A549 (cell line): ENCODE measurements around the gene FAHD2B.

Source experiments
- CTCF ChIP-seq: fragments of >200 bp; sonication (Bioruptor Twin); formaldehyde crosslinking; IDR thresholded peaks from 3 replicates; pipeline ENCODE4 v1.5.1; 2016
- KDM1A ChIP-seq: fragments of 200-600 bp; sonication (generic); IDR thresholded peaks from 2 replicates; pipeline ENCODE4 v1.6.1; 2016; ENCODE audit warnings: low read depth, mild to moderate bottlenecking
- MAX ChIP-seq: IDR thresholded peaks from 2 replicates; pipeline ENCODE4 v1.6.1; 2012
- MYC ChIP-seq: IDR thresholded peaks from 2 replicates; pipeline ENCODE4 v1.6.1; 2012; ENCODE audit warnings: mild to moderate bottlenecking, inconsistent platforms, low read length, improper control_type of control experiment, borderline replicate concordance
- POLR2A ChIP-seq: IDR thresholded peaks from 2 replicates; pipeline ENCODE4 v1.6.1; 2012; ENCODE audit warnings: mild to moderate bottlenecking, low read length
- RAD21 ChIP-seq, 2 experiments: fragments of >200 bp in 1 of 2; sonication (Bioruptor Twin) in 1 of 2; formaldehyde crosslinking in 1 of 2; IDR thresholded peaks in 1 of 2; conservative IDR thresholded peaks in 1 of 2; 2 replicates in 1 of 2; 3 replicates in 1 of 2; pipeline ENCODE4 v1.6.1; 2012 to 2018; ENCODE audit warnings: inconsistent platforms in 1 of 2
- REST ChIP-seq: fragments of 200-600 bp; sonication (generic); IDR thresholded peaks from 2 replicates; pipeline ENCODE4 v1.6.1; 2016; ENCODE audit warnings: antibody characterized with exemption, mild to moderate bottlenecking, moderate library complexity
- ZFP36 ChIP-seq: fragments of 450-650 bp; IDR thresholded peaks from 2 replicates; pipeline ENCODE4 v1.6.1; 2014; ENCODE audit warnings: borderline replicate concordance; ENCODE audit not compliant: partially characterized antibody
- TF ChIP-seq, protein P1 (sequence below): fragments of 450-650 bp; IDR thresholded peaks from 2 replicates; pipeline ENCODE4 v1.6.1; 2014; ENCODE audit warnings: antibody characterized with exemption

DNA sequence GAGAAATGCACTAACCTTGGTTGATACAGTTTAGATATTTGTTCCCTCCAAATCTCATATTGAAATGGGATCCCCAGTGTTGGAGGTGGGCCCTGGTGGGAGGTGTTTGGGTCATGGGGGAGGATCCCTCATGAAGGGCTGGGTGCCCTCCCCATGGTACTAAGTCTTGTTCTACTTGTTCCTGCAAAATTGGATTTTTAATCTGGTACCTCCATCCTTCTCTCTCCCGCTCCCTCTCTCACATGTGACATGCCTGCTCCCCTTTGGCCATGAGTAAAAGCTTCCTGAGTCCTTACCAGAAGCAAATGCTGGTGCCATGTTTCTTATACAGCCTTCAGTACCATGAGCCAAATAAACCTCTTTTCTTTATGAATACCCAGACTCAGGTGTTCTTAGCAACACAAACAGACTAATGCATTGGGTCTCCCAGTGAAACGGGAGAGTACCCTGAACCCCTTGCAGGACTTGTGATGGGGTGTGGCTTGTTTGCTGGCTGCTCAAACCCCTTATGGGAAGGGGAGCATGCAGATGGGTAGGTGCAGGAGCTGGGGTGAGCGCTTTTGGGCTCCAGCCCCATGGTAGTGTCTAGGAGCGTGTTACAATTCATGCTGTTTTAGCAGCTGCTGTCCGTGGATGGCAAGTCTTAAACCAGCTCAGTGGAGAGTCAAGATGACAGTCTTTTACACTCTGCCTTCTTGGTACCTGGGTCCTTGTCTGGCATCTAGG is 27.2 kb downstream of the FAHD2B start:
- TF ChIP-seq CTCF = no peak
- TF ChIP-seq REST = no peak
- TF ChIP-seq, protein P1, sequence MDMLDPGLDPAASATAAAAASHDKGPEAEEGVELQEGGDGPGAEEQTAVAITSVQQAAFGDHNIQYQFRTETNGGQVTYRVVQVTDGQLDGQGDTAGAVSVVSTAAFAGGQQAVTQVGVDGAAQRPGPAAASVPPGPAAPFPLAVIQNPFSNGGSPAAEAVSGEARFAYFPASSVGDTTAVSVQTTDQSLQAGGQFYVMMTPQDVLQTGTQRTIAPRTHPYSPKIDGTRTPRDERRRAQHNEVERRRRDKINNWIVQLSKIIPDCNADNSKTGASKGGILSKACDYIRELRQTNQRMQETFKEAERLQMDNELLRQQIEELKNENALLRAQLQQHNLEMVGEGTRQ = no peak
- no peak for TF ChIP-seq RAD21 (conservative IDR thresholded peaks at IDR 0.05 in 1 of 2, IDR thresholded peaks at IDR 0.05 in 1 of 2)
- no peak for TF ChIP-seq KDM1A
- TF ChIP-seq POLR2A = no peak
- TF ChIP-seq MYC = no peak
- TF ChIP-seq ZFP36 = no peak
- TF ChIP-seq MAX = no peak
